ENCODE data around the gene DNM2. TPM values are rescaled to one million over a fixed set of nuclear protein-coding genes. Genes with fewer than 3 reads are reported as not detected.

DNM2 gene
- total and polyA plus RNA-seq, 2 of the 13 experiments (the other 11 are each of a cell fraction or from before 2014, with no cell fraction given): 41.7 to 59.8 TPM

DNA sequence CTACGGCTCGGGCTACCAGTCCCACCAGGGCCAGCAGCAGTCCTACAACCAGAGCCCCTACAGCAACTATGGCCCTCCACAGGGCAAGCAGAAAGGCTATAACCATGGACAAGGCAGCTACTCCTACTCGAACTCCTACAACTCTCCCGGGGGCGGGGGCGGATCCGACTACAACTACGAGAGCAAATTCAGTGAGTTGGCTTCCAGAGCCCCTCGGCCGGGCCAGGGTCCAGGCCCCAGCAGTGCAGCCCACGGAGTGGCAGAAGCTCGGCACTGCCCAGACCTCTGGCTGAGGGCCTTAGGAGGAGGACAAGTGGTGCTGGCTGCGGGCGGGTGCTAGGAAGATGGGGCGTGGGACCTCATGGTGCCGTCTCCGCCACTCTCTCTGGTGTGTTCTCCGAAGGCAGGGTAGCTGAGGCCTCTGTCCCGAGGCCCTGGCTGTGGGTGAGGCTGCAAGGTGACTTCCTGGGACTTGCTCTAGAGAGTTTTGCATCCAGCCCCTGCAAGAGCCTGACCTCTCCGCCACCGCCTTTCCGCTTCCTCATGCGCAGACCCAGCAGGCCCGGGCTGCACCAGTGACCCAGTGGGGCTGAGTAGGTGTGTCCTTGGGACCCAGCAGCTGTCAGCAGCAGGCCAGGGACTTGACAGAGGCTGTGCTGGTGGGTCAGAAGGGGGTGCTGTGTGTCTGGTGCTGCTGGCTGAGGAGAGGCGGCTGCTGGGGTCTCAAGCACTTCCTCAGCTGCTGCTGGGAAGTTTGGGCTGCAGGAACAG is 30.2 kb upstream of the DNM2 start (continued):
- TF ChIP-seq, protein P1, sequence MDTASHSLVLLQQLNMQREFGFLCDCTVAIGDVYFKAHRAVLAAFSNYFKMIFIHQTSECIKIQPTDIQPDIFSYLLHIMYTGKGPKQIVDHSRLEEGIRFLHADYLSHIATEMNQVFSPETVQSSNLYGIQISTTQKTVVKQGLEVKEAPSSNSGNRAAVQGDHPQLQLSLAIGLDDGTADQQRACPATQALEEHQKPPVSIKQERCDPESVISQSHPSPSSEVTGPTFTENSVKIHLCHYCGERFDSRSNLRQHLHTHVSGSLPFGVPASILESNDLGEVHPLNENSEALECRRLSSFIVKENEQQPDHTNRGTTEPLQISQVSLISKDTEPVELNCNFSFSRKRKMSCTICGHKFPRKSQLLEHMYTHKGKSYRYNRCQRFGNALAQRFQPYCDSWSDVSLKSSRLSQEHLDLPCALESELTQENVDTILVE (CRISPR knock-in tag; IDR thresholded peaks at IDR 0.05): no peak
- TF ChIP-seq, protein P2, sequence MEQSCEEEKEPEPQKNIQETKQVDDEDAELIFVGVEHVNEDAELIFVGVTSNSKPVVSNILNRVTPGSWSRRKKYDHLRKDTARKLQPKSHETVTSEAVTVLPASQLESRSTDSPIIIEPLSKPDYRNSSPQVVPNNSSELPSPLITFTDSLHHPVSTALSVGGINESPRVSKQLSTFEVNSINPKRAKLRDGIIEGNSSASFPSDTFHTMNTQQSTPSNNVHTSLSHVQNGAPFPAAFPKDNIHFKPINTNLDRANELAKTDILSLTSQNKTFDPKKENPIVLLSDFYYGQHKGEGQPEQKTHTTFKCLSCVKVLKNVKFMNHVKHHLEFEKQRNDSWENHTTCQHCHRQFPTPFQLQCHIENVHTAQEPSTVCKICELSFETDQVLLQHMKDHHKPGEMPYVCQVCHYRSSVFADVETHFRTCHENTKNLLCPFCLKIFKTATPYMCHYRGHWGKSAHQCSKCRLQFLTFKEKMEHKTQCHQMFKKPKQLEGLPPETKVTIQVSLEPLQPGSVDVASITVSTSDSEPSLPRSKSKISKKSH (CRISPR knock-in tag; IDR thresholded peaks at IDR 0.05; ENCODE audit: borderline replicate concordance): peak; percentile 34; the same call in 1 of the 2 replicates
- peak; percentile 29 for TF ChIP-seq ZNF883 (CRISPR knock-in tag; IDR thresholded peaks at IDR 0.05; ENCODE audit: not compliant biosample characterization)
- TF ChIP-seq, protein P3, sequence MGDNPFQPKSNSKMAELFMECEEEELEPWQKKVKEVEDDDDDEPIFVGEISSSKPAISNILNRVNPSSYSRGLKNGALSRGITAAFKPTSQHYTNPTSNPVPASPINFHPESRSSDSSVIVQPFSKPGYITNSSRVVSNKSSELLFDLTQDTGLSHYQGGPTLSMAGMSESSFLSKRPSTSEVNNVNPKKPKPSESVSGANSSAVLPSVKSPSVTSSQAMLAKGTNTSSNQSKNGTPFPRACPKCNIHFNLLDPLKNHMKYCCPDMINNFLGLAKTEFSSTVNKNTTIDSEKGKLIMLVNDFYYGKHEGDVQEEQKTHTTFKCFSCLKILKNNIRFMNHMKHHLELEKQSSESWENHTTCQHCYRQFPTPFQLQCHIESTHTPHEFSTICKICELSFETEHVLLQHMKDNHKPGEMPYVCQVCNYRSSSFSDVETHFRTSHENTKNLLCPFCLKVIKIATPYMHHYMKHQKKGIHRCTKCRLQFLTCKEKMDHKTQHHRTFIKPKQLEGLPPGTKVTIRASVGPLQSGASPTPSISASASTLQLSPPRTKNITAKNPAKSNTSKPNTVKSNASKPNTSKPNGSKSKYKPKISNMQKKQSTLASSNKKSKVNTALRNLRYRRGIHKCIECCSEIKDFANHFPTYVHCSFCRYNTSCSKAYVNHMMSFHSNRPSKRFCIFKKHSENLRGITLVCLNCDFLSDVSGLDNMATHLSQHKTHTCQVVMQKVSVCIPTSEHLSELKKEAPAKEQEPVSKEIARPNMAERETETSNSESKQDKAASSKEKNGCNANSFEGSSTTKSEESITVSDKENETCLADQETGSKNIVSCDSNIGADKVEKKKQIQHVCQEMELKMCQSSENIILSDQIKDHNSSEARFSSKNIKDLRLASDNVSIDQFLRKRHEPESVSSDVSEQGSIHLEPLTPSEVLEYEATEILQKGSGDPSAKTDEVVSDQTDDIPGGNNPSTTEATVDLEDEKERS (CRISPR knock-in tag; IDR thresholded peaks at IDR 0.05): no peak
- no peak for TF ChIP-seq ZNF724P (CRISPR knock-in tag; IDR thresholded peaks at IDR 0.05; ENCODE audit: borderline replicate concordance)
- TF ChIP-seq ZNF790 (CRISPR knock-in tag; IDR thresholded peaks at IDR 0.05; ENCODE audit: borderline replicate concordance): no peak
- peak; percentile 83 for TF ChIP-seq AGO2 (optimal IDR thresholded peaks at IDR 0.05; ENCODE audit: low read depth, low read length)
- TF ChIP-seq SMAD3 (CRISPR knock-in tag; IDR thresholded peaks at IDR 0.05): no peak
- no peak for TF ChIP-seq FLYWCH1 (CRISPR knock-in tag; IDR thresholded peaks at IDR 0.05)

Data from HepG2 (cell line).